Ascending aorta (tissue), 2 donors: ENCODE results near the gene SMIM17. TPM values are rescaled to one million over a fixed set of nuclear protein-coding genes. Genes with fewer than 3 reads are reported as not detected.

Source experiments
- DNase-seq, 2 donors: peaks; one replicate each; pipeline ENCODE4 v3.0.0-alpha.2; 2019; ENCODE audit warnings: low spot score in 2 of 2
- H3K27ac ChIP-seq, 2 donors: fragments of 200-600 bp; sonication (generic); one replicate each; pipeline ENCODE4 v1.5.1; 2016 to 2017; ENCODE audit warnings: mild to moderate bottlenecking in 1 of 2
- H3K27me3 ChIP-seq: fragments of 200-600 bp; sonication (generic); one replicate; pipeline ENCODE4 v1.5.1; 2017
- H3K36me3 ChIP-seq, 2 donors: fragments of 200-600 bp; sonication (generic); one replicate each; pipeline ENCODE4 v1.5.1; 2016
- H3K4me1 ChIP-seq, 2 donors: fragments of 200-600 bp; sonication (generic); one replicate each; pipeline ENCODE4 v1.5.1; 2016 to 2017; ENCODE audit warnings: mild to moderate bottlenecking in 1 of 2
- H3K4me3 ChIP-seq, 2 donors: fragments of 200-600 bp; sonication (generic); one replicate each; pipeline ENCODE4 v1.5.1; 2016 to 2017; ENCODE audit warnings: mild to moderate bottlenecking in 1 of 2
- H3K9me3 ChIP-seq, 2 donors: fragments of 200-600 bp; sonication (generic); one replicate each; pipeline ENCODE4 v1.5.1; 2016
- intact Hi-C: fragments of 100-400 bp; cut with DNase I; formaldehyde crosslinking; loops from one replicate; pipeline ENCODE4 v1.15.1; 2023
- total RNA-seq: library from RNA; depleted of rRNA; stranded (reverse); fragments of >200 nt; gene quantifications from one replicate; pipeline ENCODE4 v1.1.0, GENCODE V29; 2016
- TF ChIP-seq, protein P1 (sequence below), 3 experiments: fragments of 200-600 bp in 2 of 3; fragments of 450-650 bp in 1 of 3; sonication (generic) in 2 of 3; IDR thresholded peaks; one replicate each; pipeline ENCODE4 v1.5.1; 2016 to 2019; ENCODE audit warnings: antibody characterized with exemption in 3 of 3, mild to moderate bottlenecking in 1 of 3, moderate library complexity in 1 of 3

Gene SMIM17
- total RNA-seq, 1 donor from 2014 or later: not detected

DNA sequence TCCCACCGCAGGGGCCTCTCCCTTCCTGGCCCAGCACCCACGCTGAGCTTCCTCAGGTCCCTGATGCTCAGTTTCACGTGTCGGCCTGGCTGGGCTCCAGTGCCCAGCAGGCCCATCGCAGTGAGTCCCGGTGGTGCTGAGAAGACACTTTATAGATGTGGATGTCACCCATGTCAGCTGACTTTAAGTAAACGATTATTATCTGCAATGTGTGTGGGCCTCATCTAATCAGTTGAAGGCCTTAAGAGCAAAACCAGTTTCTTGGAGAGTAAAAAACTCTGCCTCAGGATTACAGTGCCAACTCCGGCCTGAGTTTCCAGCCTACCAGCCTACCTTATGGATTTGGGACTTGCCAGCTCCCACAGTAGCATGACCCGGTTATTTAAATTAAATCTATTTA lies 17.3 kb upstream of the SMIM17 start:
- TF ChIP-seq, protein P1, sequence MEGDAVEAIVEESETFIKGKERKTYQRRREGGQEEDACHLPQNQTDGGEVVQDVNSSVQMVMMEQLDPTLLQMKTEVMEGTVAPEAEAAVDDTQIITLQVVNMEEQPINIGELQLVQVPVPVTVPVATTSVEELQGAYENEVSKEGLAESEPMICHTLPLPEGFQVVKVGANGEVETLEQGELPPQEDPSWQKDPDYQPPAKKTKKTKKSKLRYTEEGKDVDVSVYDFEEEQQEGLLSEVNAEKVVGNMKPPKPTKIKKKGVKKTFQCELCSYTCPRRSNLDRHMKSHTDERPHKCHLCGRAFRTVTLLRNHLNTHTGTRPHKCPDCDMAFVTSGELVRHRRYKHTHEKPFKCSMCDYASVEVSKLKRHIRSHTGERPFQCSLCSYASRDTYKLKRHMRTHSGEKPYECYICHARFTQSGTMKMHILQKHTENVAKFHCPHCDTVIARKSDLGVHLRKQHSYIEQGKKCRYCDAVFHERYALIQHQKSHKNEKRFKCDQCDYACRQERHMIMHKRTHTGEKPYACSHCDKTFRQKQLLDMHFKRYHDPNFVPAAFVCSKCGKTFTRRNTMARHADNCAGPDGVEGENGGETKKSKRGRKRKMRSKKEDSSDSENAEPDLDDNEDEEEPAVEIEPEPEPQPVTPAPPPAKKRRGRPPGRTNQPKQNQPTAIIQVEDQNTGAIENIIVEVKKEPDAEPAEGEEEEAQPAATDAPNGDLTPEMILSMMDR (IDR thresholded peaks at IDR 0.05): no peak
- Histone ChIP-seq H3K27me3 (no peaks in the 10 kb centered on the region), H3K9me3 (peaks cover 56 to 100% of the 10 kb centered on the region in 2 donors), H3K36me3 (peaks cover 42 to 54% of the 10 kb centered on the region in 2 donors), H3K27ac (no peak overlapping the region), H3K4me1 (no peaks in the 10 kb centered on the region), H3K4me3 (no peak overlapping the region)
- intact Hi-C loops: no loop called here
- DNase-seq: no peak

DNA sequence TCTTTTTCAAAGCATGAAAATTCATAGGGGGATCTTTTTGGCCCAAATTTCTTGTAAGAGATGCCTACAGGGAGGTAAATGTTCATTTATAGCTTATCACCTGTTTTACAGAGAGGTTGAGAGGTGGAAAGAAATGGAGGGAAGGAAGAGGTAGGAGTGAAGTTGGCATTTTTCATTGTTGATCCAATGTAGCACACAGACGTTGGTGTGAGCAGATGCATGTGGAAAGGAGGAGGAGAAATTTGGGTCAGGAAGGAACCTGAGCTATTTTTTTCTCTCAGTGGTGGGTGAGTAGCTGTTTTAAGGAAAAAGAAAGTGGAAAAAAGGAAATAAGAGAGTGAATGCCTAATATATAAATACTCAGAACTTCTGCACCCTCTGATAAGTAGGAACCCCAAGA lies 9.9 kb upstream of the SMIM17 start:
- peaks cover 51 to 98% of the 10 kb centered on the region in 2 donors for H3K9me3 ChIP-seq
- no peaks in the 10 kb centered on the region for H3K27me3 ChIP-seq
- no peaks in the 10 kb centered on the region for H3K4me1 ChIP-seq
- no peak for DNase-seq
- H3K4me3 ChIP-seq: no peak overlapping the region
- TF ChIP-seq, protein P1 (IDR thresholded peaks at IDR 0.05): no peak
- intact Hi-C loops: no loop called here
- H3K27ac ChIP-seq: no peak overlapping the region
- H3K36me3 ChIP-seq: peaks cover 0 to 3% of the 10 kb centered on the region in 2 donors

DNA sequence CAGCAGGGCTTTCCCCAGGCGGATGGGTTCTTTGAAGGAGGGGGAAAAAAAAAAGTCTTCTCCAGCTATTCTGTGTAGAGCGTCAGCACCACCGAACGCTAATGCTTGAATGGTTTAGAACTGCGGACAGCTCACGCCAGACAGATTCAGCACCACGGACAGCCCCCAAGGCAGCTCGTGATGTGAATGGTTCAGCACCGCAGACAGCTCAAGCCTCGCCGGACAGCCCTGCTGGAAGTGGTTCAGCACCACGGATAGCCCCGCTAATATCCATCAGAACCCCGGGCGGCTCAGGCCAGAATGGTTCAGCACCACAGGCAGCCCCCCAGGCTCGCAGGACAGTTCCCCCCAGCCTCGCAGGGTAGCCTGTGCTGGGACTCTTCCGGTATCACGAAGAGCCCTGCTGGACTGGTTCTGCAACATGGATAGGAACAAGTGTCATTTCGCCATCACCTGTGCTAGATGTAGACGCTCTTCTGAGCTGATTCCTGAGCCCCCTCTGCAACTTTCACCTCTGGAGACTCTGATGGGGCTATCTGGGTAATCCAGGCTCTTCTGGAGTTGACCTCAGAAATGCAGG lies 4.9 kb upstream of the SMIM17 start:
- TF ChIP-seq, protein P1 (IDR thresholded peaks at IDR 0.05): no peak
- H3K4me3 ChIP-seq: no peak overlapping the region
- H3K36me3 ChIP-seq: no peaks in the 10 kb centered on the region
- peaks cover 21 to 81% of the 10 kb centered on the region in 2 donors for H3K9me3 ChIP-seq
- H3K4me1 ChIP-seq: no peaks in the 10 kb centered on the region
- H3K27ac ChIP-seq: no peak overlapping the region
- no peaks in the 10 kb centered on the region for H3K27me3 ChIP-seq
- peak in 1 of 2 donors; percentile 66 for DNase-seq
- intact Hi-C loops: no loop called here

DNA sequence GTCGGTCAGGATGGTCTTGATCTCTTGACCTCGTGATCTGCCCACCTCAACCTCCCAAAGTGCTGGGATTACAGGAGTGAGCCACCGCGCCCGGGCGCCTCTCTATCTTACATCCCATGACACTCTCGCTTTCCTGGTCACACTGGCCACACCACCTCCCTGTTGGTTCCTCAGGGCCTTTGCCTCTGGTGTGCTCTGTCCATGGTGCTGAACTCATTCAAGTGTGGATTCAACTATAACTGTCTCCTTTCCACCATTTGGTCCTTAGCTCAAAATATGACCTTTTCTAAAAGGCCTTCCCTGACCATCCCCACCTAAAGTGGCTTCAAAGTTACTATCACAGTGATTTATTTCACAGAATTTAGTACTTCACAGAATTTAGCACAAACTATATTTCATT lies 3.7 kb upstream of the SMIM17 start:
- Histone ChIP-seq H3K27me3 (no peaks in the 10 kb centered on the region), H3K4me3 (no peak overlapping the region), H3K36me3 (no peaks in the 10 kb centered on the region), H3K4me1 (no peaks in the 10 kb centered on the region), H3K9me3 (peaks cover 13 to 79% of the 10 kb centered on the region in 2 donors), H3K27ac (no peak overlapping the region)
- DNase-seq: no peak
- TF ChIP-seq, protein P1 (IDR thresholded peaks at IDR 0.05): no peak
- intact Hi-C loops: no loop called here

DNA sequence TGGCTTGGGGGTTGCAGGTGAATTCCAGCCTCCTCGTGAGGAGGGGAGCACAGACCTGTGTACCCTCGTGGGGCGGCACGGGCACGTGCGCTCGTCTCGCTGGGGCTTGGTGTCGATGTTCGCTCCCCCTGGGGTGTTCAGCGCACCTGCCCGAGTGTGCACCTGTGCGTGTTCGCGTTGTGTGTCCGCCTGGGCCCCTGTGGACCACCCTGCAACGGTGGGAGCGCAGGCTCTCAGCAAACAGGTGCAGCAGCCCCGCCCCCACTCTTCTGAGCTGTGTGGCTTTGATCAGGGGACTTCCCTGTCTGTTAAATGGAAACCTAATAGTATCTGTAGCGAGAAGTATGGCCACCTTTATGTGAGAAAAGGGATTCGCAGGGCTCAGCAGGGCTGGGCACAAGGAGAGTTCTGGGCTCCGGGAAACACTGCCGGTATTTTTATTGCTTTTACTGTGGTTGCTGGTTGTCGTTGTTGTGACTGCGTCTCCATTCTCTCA lies 549 bp downstream of the SMIM17 start:
- intact Hi-C loops: no loop called here
- TF ChIP-seq, protein P1 (IDR thresholded peaks at IDR 0.05): no peak
- Histone ChIP-seq H3K27me3 (no peaks in the 10 kb centered on the region), H3K27ac (no peak overlapping the region), H3K4me3 (no peak overlapping the region), H3K36me3 (no peaks in the 10 kb centered on the region), H3K9me3 (peaks cover 6 to 57% of the 10 kb centered on the region in 2 donors), H3K4me1 (no peaks in the 10 kb centered on the region)
- peak in 1 of 2 donors; percentile 31 for DNase-seq
